Thoracic aorta (tissue), 2 donors: ENCODE results near the gene CD163. TPM values are rescaled to one million over a fixed set of nuclear protein-coding genes. Genes with fewer than 3 reads are reported as not detected.
A peak's percentile ranks its signal among the peaks of the same experiment; 100 is the strongest.

Experiments
- ATAC-seq: fragments of 150-250 bp; one replicate; pipeline ENCODE4 v1.8.0; 2017; ENCODE audit warnings: low read depth; ENCODE audit not compliant: insufficient number of reproducible peaks, low FRiP score
- DNase-seq: peaks from one replicate; pipeline ENCODE4 v3.0.0-alpha.2; 2020; ENCODE audit warnings: low spot score
- H3K27ac ChIP-seq, 2 donors: fragments of 200-600 bp; sonication (generic); 1 replicate in 1 of 2; 2 replicates in 1 of 2; pipeline ENCODE4 v1.5.1; 2016; ENCODE audit warnings: mild to moderate bottlenecking in 2 of 2, moderate library complexity in 2 of 2
- H3K27me3 ChIP-seq: fragments of 200-600 bp; sonication (generic); replicated peaks from 2 replicates; pipeline ENCODE4 v1.6.0; 2016; ENCODE audit warnings: mild to moderate bottlenecking; ENCODE audit not compliant: insufficient read depth
- H3K36me3 ChIP-seq: fragments of 200-600 bp; sonication (generic); one replicate; pipeline ENCODE4 v1.5.1; 2016
- H3K4me1 ChIP-seq, 2 donors: fragments of 200-600 bp; sonication (generic); 1 replicate in 1 of 2; 2 replicates in 1 of 2; pipeline versions ENCODE4 v1.5.1 to v1.6.0; 2016; ENCODE audit warnings: low read depth in 2 of 2, mild to moderate bottlenecking in 1 of 2; ENCODE audit not compliant: control insufficient read depth in 1 of 2
- H3K4me3 ChIP-seq: fragments of 200-600 bp; sonication (generic); 2 replicates; pipeline ENCODE4 v1.5.1; 2016; ENCODE audit warnings: mild to moderate bottlenecking
- H3K9me3 ChIP-seq: fragments of 200-600 bp; sonication (generic); 2 replicates; pipeline ENCODE4 v1.5.1; 2016
- CTCF ChIP-seq: fragments of 200-600 bp; sonication (generic); IDR thresholded peaks from one replicate; pipeline ENCODE4 v1.5.1; 2019; ENCODE audit warnings: antibody characterized with exemption
- total RNA-seq, 2 donors: library from RNA; depleted of rRNA; stranded (reverse); fragments of >200 nt; gene quantifications; one replicate each; pipeline versions ENCODE4 v1.1.0 to v1.2.3, GENCODE V29; 2016

CD163 gene
- total RNA-seq, 2 donors from 2014 or later: 341 to 464 TPM

GRCh38 chr12:7496451-7496850 is 7.1 kb downstream of the CD163 start:
- Histone ChIP-seq H3K27me3 (no peaks in the 10 kb centered on the region), H3K9me3 (no peaks in the 10 kb centered on the region), H3K4me3 (peak overlapping the region; percentile 41), H3K36me3 (no peaks in the 10 kb centered on the region), H3K27ac (no peak overlapping the region), H3K4me1 (no peaks in the 10 kb centered on the region)
- ATAC-seq: no peak
- DNase-seq: no peak
- no peak for TF ChIP-seq CTCF

- no peak for ATAC-seq
- Histone ChIP-seq H3K27ac (no peak overlapping the region), H3K9me3 (no peaks in the 10 kb centered on the region), H3K36me3 (no peaks in the 10 kb centered on the region), H3K4me3 (peak overlapping the region; percentile 15), H3K27me3 (no peaks in the 10 kb centered on the region), H3K4me1 (no peaks in the 10 kb centered on the region)
- no peak for DNase-seq
- TF ChIP-seq CTCF: no peak
These were observed 8.4 kb downstream of the CD163 start for GRCh38 chr12:7495136-7495535.

GRCh38 chr12:7493006-7493405 is 10.6 kb downstream of the CD163 start:
- Histone ChIP-seq H3K27me3 (no peaks in the 10 kb centered on the region), H3K36me3 (no peaks in the 10 kb centered on the region), H3K4me3 (peak overlapping the region; percentile 22), H3K27ac (no peak overlapping the region), H3K9me3 (no peaks in the 10 kb centered on the region), H3K4me1 (no peaks in the 10 kb centered on the region)
- TF ChIP-seq CTCF: no peak
- no peak for DNase-seq
- ATAC-seq: no peak

- no peaks in the 10 kb centered on the region for H3K4me1 ChIP-seq
- TF ChIP-seq CTCF: no peak
- no peaks in the 10 kb centered on the region for H3K9me3 ChIP-seq
- H3K27me3 ChIP-seq: no peaks in the 10 kb centered on the region
- no peak overlapping the region for H3K4me3 ChIP-seq
- ATAC-seq (no peak), DNase-seq (no peak)
- no peaks in the 10 kb centered on the region for H3K36me3 ChIP-seq
- no peak overlapping the region for H3K27ac ChIP-seq
These were observed 17.1 kb downstream of the CD163 start for GRCh38 chr12:7486512-7486911.

- Histone ChIP-seq H3K27me3 (no peaks in the 10 kb centered on the region), H3K27ac (no peak overlapping the region), H3K4me3 (no peak overlapping the region), H3K9me3 (no peaks in the 10 kb centered on the region), H3K4me1 (no peaks in the 10 kb centered on the region), H3K36me3 (no peaks in the 10 kb centered on the region)
- ATAC-seq (no peak), DNase-seq (no peak)
- no peak for TF ChIP-seq CTCF
These were observed 18.5 kb downstream of the CD163 start for GRCh38 chr12:7485095-7485494.
